Activated T-helper 17 cell treated with anti-CD3 and anti-CD28 coated beads, Interleukin-2, amount 50 U/mL, for 72 hours (primary cell): ENCODE measurements around the gene BBS1. TPM values are rescaled to one million over a fixed set of nuclear protein-coding genes. Genes with fewer than 3 reads are reported as not detected.

Experiments used
- ATAC-seq: fragments of 150-1000 bp; cut with Tn5 transposase; replicated peaks from 2 replicates; pipeline ENCODE4 v1.10.0; 2021; ENCODE audit warnings: mild to moderate bottlenecking, moderate library complexity
- H3K27ac Mint-ChIP-seq: one replicate; pipeline ENCODE4 v1.8.0; 2022; ENCODE audit warnings: mixed read lengths
- H3K27me3 Mint-ChIP-seq: one replicate; pipeline ENCODE4 v1.8.0; 2022; ENCODE audit warnings: mixed read lengths
- H3K36me3 Mint-ChIP-seq: one replicate; pipeline ENCODE4 v1.8.0; 2022; ENCODE audit warnings: low read depth, mild to moderate bottlenecking, mixed read lengths
- H3K4me1 Mint-ChIP-seq: one replicate; pipeline ENCODE4 v1.8.0; 2022; ENCODE audit warnings: mixed read lengths
- H3K4me3 Mint-ChIP-seq: one replicate; pipeline ENCODE4 v1.8.0; 2022; ENCODE audit warnings: mild to moderate bottlenecking, mixed read lengths
- H3K9me3 Mint-ChIP-seq: one replicate; pipeline ENCODE4 v1.8.0; 2022; ENCODE audit warnings: mixed read lengths
- total RNA-seq, 2 donors: library from RNA; stranded (reverse); gene quantifications; one replicate each; pipeline ENCODE4 v1.2.3, GENCODE V29; 2022

BBS1 gene
- total RNA-seq, 2 donors from 2014 or later: 16.4 to 17.2 TPM

GRCh38 chr11:66473167-66473566 is 37.3 kb upstream of the BBS1 start:
- no peaks in the 10 kb centered on the region for H3K27me3 Mint-ChIP-seq
- no peak overlapping the region for H3K27ac Mint-ChIP-seq
- ATAC-seq: no peak
- no peaks in the 10 kb centered on the region for H3K4me1 Mint-ChIP-seq
- H3K9me3 Mint-ChIP-seq: no peaks in the 10 kb centered on the region
- H3K4me3 Mint-ChIP-seq: no peak overlapping the region
- H3K36me3 Mint-ChIP-seq: peaks cover 16% of the 10 kb centered on the region

GRCh38 chr11:66473608-66474515 is 36.6 kb upstream of the BBS1 start:
- Mint-ChIP-seq H3K4me3 (no peak overlapping the region), H3K27ac (no peak overlapping the region), H3K27me3 (no peaks in the 10 kb centered on the region), H3K9me3 (no peaks in the 10 kb centered on the region), H3K36me3 (peaks cover 16% of the 10 kb centered on the region), H3K4me1 (no peaks in the 10 kb centered on the region)
- no peak for ATAC-seq

- H3K27ac Mint-ChIP-seq: no peak overlapping the region
- H3K36me3 Mint-ChIP-seq: peaks cover 9% of the 10 kb centered on the region
- no peak overlapping the region for H3K4me3 Mint-ChIP-seq
- H3K9me3 Mint-ChIP-seq: no peaks in the 10 kb centered on the region
- no peak for ATAC-seq
- no peaks in the 10 kb centered on the region for H3K4me1 Mint-ChIP-seq
- no peaks in the 10 kb centered on the region for H3K27me3 Mint-ChIP-seq
Measured at GRCh38 chr11:66475349-66476172, 34.9 kb upstream of the BBS1 start.

- Mint-ChIP-seq H3K4me1 (no peaks in the 10 kb centered on the region), H3K4me3 (no peak overlapping the region), H3K27ac (peak overlapping the region; percentile 21), H3K36me3 (peaks cover 6% of the 10 kb centered on the region), H3K9me3 (no peaks in the 10 kb centered on the region), H3K27me3 (no peaks in the 10 kb centered on the region)
- ATAC-seq: no peak
Measured at GRCh38 chr11:66476173-66476840, 34.1 kb upstream of the BBS1 start.

GRCh38 chr11:66476841-66477251 is 33.6 kb upstream of the BBS1 start:
- H3K9me3 Mint-ChIP-seq: no peaks in the 10 kb centered on the region

DNA sequence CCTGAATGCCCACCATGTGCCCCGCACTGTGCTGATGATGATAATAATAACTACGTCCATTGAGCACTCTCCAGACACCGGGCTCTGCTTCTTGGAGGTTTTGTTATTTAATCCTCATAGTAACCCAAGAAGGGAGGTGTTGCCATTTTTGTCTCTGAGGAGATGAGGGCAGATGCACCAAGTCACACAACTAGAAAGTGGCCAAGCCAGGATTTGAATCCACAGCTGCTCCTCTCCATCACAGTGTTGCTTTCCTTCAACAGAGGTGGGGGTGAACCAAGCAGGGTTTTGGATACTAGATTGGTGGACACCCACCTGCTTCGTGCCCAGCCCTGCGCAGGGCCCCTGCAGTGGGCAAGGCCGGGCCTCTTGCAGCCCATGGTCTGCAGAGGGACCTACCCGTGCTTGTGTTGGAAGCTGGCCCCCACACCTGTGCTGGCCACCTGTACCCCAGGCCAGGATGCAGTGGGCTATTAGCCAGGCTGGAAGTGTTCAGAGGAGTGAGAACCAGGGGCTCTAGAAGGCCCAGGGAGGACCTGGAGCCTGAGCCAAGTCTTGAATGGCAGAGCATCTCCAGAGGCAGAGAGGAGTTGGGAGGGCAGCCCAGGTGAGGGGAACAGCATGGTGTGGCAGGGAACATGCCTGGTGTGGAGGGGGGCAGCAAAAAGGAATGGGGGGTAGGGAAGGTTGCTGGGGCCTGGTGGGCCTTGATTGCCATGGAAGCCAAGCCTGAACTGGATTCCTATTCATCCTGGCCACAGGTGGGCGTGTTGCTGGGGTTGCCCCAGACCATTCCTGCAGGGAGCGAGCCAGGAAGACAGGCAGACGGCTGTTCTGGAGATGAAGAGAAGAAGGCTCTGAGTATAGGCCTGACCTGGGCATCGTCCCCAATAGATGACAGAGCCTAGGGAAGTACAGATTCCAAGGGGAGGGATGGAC is 32.9 kb upstream of the BBS1 start:
- H3K36me3 Mint-ChIP-seq: peaks cover 11% of the 10 kb centered on the region
- no peak overlapping the region for H3K4me3 Mint-ChIP-seq
- no peaks in the 10 kb centered on the region for H3K9me3 Mint-ChIP-seq
- H3K27me3 Mint-ChIP-seq: no peaks in the 10 kb centered on the region
- no peak for ATAC-seq
- H3K27ac Mint-ChIP-seq: no peak overlapping the region
- H3K4me1 Mint-ChIP-seq: no peaks in the 10 kb centered on the region

More at GRCh38 chr11:66476841-66477251, 33.6 kb upstream of the BBS1 start:
- H3K36me3 Mint-ChIP-seq: peaks cover 5% of the 10 kb centered on the region
- H3K4me3 Mint-ChIP-seq: no peak overlapping the region
- H3K4me1 Mint-ChIP-seq: no peaks in the 10 kb centered on the region
- H3K27ac Mint-ChIP-seq: peak overlapping the region; percentile 21
- H3K27me3 Mint-ChIP-seq: no peaks in the 10 kb centered on the region
- no peak for ATAC-seq

DNA sequence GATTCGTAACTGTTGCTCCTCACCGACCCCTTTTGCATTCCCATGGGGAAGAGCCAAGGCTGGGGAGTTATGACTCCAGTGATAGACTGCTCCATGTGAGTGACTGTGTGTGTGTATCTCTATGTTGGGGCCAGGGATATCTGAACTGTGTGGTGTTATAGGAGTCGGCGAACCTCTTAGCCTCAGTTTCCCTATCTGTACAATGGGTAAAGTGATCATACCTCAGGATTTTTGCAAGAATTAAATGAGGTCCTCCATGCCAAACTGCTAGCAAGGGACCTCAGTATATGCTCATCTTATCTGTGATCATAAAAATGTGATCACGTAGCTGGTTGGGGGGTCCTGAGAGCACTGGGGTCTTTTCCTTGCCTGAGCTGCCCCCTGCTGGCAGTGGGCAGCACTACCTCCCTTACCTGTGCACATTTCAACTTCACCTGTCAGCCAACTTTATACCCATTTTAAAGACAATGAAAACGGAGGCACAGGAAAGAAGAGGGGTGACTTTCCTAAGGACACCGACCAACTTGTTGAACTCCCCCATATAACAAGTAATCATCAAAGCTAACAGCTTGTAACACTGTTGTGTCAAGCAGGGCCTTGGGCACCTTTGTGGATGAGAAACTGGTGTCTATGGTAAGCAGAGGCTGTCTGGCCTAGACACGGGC is 31.6 kb upstream of the BBS1 start:
- ATAC-seq: no peak
- no peaks in the 10 kb centered on the region for H3K4me1 Mint-ChIP-seq
- peak overlapping the region; percentile 86 for H3K4me3 Mint-ChIP-seq
- no peaks in the 10 kb centered on the region for H3K27me3 Mint-ChIP-seq
- H3K27ac Mint-ChIP-seq: peak overlapping the region; percentile 85
- no peaks in the 10 kb centered on the region for H3K9me3 Mint-ChIP-seq
- H3K36me3 Mint-ChIP-seq: peaks cover 25% of the 10 kb centered on the region

- peak overlapping the region; percentile 85 for H3K27ac Mint-ChIP-seq
- peak overlapping the region; percentile 86 for H3K4me3 Mint-ChIP-seq
- no peaks in the 10 kb centered on the region for H3K4me1 Mint-ChIP-seq
- H3K27me3 Mint-ChIP-seq: no peaks in the 10 kb centered on the region
- ATAC-seq: no peak
- H3K36me3 Mint-ChIP-seq: peaks cover 22% of the 10 kb centered on the region
- no peaks in the 10 kb centered on the region for H3K9me3 Mint-ChIP-seq
Measured at GRCh38 chr11:66479394-66480116, 30.9 kb upstream of the BBS1 start.

- no peaks in the 10 kb centered on the region for H3K4me1 Mint-ChIP-seq
- peak within 1 kb of the TSS; percentile 85 for H3K27ac Mint-ChIP-seq
Measured at GRCh38 chr11:66480117-66480938, 30.1 kb upstream of the BBS1 start, which contains the start of gene DPP3. DPP3 (plus strand) TSS chr11:66480434; CDS start chr11:66482201, 1,767 bp downstream.

DNA sequence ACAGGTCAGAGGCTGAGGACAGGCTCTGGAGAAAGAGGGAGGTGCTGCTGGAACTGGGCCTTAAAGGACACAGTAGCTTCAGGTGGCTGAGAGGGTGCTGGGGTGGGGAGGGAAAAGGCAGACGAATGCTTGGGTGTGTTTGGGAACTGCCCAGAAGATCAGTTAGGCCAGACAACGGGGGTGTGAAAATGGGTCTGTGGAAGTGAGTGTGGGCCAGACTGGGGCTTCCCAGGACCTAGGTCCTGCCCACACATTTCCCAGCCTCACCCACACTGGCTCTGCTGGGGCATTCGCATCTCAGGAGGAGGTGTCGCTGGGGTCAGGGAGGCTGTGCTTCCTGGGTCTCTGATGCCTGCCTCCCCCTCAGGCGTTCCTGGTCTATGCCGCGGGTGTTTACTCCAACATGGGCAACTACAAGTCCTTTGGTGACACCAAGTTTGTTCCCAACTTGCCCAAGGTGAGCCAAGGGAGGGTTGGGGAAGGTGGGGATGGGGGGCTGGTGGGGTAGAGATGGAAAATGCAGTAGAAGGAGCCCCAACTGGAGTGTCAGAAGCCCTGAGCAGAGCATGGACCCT is 25.5 kb upstream of the BBS1 start:
- Mint-ChIP-seq H3K36me3 (peaks cover 62% of the 10 kb centered on the region), H3K4me1 (no peaks in the 10 kb centered on the region), H3K27me3 (no peaks in the 10 kb centered on the region), H3K4me3 (no peak overlapping the region), H3K27ac (peak overlapping the region; percentile 34), H3K9me3 (no peaks in the 10 kb centered on the region)
- no peak for ATAC-seq

More at GRCh38 chr11:66480117-66480938, 30.1 kb upstream of the BBS1 start, which contains the start of gene DPP3:
- Mint-ChIP-seq H3K4me3 (peak within 1 kb of the TSS; percentile 86), H3K27me3 (no peaks in the 10 kb centered on the region), H3K36me3 (peaks cover 22% of the 10 kb centered on the region), H3K9me3 (no peaks in the 10 kb centered on the region)
- peak; percentile 97 for ATAC-seq

DNA sequence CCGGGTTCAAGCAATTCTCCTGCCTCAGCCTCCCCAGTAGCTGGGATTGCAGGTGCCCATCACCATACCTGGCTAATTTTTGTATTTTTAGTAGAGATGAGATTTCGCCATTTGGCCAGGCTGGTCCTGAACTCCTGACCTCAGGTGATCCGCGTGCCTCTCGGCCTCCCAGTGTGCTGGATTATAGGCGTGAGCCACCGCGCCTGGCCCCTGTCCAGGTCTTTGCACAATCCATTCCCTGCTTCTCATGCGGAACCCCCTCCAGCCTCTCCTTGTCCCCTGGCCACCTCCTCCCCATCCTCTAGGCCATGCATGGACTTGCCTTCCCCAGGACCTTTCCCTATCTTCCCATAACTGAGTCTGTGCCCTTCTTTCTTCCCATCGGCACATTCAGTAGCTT is 21.5 kb upstream of the BBS1 start:
- Mint-ChIP-seq H3K4me3 (no peak overlapping the region), H3K27me3 (no peaks in the 10 kb centered on the region), H3K9me3 (no peaks in the 10 kb centered on the region), H3K4me1 (no peaks in the 10 kb centered on the region), H3K27ac (peak overlapping the region; percentile 42), H3K36me3 (peaks cover 59% of the 10 kb centered on the region)
- ATAC-seq: no peak

DNA sequence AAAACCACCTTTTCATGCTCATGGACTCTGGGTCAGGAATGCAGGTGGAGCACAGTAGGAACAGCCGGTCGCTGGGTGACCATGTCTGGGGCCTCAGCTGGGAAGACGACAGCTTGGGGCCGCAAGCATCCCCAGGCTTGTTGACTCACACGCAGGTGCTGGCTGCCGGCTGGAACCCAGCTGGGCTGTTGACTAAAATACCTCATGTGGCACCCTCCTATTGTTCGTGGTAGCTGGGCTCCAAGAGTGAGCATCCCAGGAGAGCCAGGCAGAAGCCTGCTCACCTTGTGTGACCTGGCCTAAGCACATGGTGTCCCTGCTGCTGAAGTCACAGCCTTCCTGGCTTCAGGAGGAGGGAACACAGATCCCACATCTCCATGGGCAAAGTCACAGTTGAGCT is 20.8 kb upstream of the BBS1 start:
- no peak for ATAC-seq
- no peaks in the 10 kb centered on the region for H3K9me3 Mint-ChIP-seq
- H3K4me3 Mint-ChIP-seq: no peak overlapping the region
- H3K27me3 Mint-ChIP-seq: no peaks in the 10 kb centered on the region
- H3K36me3 Mint-ChIP-seq: peaks cover 57% of the 10 kb centered on the region
- no peak overlapping the region for H3K27ac Mint-ChIP-seq
- H3K4me1 Mint-ChIP-seq: no peaks in the 10 kb centered on the region
